Esophagus mucosa (tissue), 1 donor: ENCODE results near the gene RGS14. TPM values are rescaled to one million over a fixed set of nuclear protein-coding genes. Genes with fewer than 3 reads are reported as not detected.

Experiments
- ATAC-seq: fragments of 200-7000 bp; cut with Tn5 transposase; one replicate; pipeline ENCODE4 v1.9.1; 2020
- total RNA-seq: library from RNA; stranded (reverse); gene quantifications from one replicate; pipeline ENCODE4 v1.2.4, GENCODE V29; 2023
- donor health status: DM: yes; HTN: yes; CAD: no.

Gene RGS14, protein sequence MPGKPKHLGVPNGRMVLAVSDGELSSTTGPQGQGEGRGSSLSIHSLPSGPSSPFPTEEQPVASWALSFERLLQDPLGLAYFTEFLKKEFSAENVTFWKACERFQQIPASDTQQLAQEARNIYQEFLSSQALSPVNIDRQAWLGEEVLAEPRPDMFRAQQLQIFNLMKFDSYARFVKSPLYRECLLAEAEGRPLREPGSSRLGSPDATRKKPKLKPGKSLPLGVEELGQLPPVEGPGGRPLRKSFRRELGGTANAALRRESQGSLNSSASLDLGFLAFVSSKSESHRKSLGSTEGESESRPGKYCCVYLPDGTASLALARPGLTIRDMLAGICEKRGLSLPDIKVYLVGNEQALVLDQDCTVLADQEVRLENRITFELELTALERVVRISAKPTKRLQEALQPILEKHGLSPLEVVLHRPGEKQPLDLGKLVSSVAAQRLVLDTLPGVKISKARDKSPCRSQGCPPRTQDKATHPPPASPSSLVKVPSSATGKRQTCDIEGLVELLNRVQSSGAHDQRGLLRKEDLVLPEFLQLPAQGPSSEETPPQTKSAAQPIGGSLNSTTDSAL
- 59.5 TPM for total RNA-seq

DNA sequence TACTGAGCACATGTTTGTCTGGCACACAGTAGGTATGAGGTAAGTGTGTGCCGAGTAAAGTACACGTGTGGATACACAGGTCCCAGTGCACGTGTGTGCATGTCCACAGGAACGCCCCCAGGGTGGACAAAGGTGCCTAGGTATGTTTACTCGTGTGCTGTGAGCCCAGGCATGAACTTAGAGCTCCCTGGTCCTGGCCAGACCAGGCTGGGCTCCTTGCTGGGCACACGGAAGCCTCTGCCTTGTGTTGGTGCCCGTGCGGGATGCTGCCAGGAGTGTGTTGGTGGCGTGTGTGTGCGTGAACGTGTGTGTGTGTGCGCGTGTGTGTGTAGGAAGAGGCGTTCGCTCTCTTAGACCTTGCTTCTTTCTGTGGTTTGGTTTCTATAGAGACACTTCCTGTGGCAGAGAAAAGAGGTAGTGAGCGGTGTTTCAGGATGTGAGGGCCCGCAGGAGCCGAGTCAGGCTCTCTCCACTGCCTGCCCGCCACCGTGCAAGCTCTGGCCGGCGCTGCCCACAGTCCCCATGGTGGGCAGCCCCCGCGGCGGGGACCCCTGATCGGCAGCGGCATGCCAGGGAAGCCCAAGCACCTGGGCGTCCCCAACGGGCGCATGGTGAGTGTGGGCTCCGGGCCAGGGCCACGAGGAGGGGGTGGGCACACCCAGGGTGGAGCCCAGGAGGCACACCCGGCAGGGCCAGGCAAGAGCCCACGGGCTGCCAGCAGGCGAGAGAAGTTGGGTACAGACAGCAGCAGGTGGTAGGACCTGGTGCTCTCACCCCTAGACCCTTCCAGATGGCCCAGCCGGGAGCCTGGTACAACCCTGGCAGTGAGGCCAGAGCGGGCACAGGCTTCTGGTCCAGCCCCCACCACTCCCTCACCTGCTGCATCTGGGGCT lies at the start of gene RGS14:
Gene RGS14 (plus strand): TSS at position 466 of the 893 bp plus-strand sequence. CDS start 101 bp downstream, at position 567.
- peak; percentile 57 for ATAC-seq

DNA sequence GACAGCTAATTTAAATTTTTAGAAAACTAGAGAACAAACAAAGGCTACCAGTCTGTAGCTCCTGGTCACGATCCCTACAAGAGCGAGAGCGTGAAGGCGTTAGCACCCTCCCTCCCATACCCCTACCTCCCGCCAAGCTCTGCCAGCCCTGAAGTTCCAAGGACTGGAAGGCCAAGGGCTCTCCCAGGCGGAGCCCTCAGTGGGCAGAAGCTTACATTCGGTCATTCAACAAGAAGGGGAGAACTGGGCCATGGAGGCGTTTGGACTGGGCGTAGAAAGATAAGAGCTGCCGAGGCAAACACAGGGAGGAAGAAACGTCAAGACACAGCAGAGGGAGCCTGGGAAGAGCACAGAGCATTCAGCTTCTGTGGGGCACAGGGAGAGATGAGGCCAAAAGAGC lies 49.0 kb upstream of the RGS14 start:
- ATAC-seq: no peak

DNA sequence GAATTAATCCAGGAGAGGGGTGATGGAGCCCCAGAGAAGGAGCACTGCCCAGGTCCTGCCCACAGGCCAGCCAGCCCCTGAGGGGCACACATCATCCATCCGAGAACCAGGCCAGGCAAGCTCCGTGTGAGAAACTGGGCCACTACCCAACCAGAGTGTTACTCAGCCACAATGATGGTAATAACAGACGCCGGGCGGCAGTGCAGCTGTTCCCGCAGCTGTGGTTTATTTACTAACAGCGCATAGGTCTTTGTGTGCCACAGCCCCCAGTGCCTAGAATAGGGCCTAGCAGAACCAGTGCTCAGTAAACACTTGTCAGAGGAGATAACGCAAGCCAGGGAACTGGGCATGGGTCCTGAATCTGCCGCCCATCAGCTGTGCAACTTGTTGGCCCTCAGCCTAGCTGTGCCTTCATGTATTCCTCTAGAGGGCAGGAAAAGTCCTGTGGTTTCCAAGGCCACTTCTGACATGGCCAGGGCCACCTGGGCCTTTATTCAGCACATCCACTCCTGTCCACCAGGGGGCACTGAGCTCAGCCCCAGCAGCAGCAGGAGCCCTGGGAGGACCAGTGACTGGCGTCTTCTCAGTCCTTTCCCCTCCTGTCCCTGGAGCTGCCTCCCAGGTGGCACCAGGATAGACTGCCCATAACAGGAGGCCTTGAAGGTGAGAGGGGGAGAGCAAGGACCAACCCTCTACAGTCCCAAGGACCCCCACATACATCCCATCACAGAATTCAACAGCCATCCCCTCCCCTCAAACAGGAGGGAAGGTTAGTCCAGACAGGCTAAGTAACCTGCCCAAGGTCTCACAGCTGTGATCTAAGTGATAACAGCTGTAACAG lies 48.2 kb upstream of the RGS14 start:
- ATAC-seq: peak; percentile 46

DNA sequence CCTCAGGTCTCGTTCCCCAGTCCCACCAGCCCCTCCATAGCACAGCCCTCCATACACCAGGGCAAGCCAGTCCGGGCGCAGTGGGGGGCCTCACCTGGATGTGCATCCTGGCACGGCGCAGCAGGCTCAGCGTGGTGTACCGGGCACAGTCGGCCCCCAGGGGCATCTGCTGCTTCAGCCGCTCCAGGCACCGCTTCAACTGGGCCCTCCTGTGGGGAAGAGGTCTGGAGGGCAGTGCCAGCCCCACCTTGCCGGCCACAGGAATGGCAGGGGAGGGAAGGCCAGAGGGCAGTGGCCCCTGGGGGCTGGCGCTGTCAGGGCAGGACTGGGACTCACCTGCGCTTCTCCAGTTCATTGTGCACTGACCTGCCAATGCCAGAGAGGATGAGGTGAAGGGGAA lies 47.4 kb upstream of the RGS14 start:
- ATAC-seq: no peak

DNA sequence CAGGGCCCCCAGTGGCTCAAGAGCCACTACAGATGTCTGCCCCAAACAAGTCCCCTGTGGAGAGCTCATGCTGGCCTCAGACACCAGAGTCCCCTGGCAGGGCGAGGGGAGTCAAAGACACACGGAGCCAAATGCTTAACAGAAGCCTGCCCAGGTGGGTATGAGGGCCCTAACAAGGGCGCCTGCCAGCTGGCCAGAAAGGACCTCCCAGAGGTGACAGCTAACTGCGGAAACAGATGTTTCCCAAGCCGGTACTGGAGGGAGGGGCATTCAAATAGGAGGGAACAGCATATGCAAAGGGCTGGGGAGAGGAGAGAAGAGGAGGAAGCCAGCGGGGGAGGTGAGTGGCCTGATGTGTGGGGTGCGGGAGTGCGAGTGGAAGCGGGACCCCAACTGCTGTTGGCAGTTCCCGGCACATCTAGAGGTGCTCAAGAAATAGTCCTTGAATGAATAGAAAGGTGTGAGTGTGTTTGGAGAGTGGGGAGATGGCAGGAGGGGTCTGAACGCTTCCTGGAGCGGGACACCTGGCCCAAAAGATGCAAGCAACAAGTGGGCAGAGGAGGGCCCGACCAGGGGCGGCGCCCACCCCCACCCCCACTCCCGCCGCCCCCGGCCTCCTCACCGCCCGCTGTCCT lies 46.9 kb upstream of the RGS14 start:
- no peak for ATAC-seq

DNA sequence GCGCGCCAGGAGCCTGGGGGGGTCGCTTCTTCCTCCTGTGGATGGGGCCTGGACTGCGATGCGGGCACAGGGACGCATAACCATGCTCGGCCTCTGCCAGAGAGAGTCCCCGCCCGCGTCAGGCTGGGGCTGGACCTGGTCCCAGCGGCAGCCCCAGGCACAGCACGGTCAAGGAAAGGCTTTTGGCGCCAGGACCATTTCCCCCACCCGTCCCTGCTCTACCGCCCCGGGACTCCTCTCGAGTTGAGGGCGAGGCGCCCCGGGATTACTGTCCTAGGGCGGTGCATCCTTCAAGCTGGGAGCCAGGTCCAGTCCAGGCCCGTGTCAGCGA lies 46.4 kb upstream of the RGS14 start:
- ATAC-seq: peak; percentile 2

DNA sequence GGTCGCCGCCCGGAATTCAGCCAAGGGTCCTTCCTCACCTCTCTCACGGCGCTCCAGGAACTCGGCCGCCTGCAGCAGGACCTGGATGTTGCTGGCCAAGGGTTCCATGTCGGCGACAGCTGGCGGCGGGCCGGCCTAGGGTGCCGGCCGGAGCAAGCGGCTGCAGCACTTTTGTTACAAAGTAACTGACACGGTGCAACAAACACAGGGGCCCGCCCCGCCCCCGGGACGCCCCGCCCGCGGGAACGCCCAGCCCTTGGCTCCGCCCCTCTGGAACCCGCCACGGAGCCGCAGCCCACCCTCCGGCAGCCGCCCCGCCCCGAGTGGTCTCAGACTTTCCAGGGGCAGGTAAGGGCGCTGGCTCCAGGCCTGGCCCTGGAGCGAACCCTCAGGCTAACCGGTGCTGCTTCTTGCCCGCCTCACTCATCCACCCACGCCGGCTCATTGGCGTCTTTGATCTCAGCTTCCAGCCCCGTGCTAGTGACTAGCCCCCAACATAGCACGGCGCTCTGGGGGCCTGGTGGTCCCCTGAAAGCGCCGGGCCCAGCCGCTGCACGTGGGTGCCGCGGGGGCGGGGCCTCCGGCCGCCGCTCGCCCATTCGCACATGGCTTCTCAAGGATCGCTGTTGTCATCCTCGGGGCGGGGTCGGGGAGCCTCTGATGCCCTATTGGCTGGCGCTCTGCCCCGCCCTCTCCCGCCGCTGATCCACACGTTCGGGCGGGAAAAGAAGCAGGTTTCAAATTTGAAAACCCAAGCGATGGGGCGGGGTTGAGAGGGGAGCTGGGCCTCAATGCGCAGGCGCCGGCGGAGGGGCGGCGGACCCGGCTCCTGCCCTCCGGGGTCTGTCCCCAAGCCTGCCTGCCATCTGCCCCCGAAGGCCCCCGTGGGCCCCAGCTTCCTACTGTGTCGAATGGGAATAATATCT lies 45.7 kb upstream of the RGS14 start, which contains the start of gene MXD3:
Gene MXD3 (minus strand): TSS at position 176 of the 926 bp plus-strand sequence. CDS start 68 bp downstream, at position 108.
- ATAC-seq: peak; percentile 85

DNA sequence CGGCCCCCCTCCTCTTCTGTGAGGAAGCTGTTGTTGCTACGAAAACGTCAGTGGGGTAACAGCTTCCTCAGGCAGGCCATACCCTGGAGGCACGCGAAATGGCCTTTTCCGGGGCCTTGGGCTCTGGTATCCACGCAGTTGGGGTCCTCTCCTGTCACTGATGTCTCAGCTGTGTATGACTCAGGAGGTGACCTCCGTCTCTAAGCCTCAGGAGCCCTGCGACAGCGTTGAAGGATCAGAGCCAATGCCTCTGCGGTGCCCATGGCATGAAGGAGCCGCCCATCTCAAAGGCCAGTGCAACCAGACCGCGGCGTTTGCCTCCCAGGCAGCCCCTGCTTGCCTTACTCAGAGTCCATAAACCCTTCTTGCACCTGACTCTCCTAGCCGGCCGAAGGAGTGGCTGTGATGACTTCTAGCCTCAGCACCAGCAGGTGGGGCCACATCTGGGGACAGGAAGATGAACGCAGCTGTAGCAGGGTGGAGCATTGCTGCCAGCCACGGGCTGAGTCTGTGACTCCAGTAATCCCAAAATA lies 45.0 kb upstream of the RGS14 start:
- peak; percentile 39 for ATAC-seq

DNA sequence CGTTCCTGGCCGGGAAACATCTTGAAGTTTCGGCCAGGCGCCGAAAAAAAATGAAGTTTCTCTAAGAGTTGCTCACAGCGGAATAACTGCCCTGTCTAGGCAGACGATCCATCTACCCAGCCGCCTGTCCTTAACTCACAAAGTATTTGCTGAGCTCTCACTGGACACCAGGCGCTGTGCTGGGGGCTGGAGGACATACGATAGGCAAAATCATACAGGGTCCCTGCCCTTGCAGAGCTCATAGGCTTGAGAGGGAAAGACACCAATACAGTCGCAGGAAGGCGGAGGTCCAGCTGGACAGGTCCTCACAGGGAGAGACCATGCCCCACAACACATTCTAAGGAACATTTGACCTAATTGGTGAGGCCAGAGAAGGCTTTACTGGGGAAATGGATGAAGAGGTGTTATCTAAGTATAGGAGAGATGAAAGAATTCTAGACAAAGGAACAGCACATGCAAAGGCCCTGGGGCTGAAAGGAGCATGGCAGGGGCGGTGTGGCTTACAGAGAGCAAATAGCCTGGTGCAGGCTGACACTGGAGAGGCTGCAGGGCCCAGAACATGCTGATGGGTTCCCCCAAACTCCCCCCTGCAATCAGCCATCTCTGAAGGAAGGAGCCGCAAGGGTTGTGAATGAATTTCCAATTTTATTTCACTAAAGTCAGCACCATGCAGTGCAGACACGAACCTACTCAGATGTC lies 44.0 kb upstream of the RGS14 start:
- ATAC-seq: no peak

DNA sequence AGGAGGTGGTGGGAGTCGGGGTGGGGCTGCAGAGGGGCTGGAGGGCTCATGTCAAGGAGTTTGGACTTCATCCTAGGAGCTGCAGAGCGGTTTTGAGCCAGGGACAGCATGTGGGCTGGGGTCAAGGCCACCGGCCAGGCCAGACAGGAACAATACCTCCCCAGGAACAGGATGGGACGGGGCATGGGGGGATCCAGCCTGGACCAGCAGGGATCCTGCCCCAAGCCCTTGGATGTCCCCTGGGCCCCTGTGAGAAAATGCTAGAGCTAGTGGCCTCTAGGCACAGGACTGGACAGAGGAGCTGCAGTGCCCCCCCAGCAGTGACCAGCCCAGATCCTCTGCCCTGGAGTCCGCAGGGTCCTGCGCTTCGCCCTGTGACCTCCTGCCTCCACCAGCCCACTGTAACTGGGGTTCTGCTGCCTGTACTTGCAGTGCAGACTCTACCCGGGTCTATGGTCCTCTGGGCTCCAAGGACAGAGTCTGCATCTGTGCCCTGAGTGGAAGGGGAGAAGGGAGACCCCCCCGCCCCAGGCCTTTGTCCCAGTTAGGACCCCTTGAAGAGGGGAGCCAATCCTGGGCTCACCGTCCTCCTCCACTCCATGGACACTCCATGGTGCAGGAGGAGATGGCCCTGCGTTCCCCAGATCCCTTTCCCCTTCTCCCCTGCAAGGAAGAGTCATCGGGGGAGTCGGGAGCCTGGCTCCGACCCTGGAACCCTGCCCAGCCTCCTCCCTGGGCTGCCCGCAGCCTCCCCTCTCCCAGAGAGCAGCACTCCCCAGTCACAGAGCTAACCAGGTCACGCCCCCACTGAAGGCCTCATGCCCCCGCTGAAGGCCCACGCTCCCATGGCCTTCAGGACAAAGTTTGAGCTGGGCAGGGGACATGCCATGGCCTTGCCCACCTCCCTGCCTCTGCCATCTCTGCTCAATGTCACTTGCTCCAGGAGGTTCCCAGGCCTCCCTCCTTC lies 43.1 kb upstream of the RGS14 start:
- ATAC-seq: no peak

DNA sequence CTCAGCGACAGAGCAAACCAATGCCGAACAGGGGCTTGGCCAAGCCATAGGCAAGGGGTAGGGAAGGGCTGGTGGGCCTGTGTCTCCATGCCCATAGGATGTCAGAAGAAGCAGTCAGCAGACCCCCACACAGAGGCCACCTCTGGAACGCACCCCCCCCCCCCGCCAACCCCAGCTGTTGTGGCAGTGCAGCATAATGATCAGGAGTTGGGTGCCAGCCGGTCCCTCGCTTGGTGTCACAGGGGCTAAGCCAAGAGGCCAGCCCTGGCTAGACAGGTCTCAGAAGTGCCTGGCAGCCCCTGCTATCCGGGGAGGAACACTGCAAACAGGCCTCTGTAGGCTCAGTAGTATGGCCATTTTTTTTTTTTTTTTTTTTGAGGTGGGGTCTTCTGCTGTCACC lies 42.3 kb upstream of the RGS14 start:
- ATAC-seq: no peak

DNA sequence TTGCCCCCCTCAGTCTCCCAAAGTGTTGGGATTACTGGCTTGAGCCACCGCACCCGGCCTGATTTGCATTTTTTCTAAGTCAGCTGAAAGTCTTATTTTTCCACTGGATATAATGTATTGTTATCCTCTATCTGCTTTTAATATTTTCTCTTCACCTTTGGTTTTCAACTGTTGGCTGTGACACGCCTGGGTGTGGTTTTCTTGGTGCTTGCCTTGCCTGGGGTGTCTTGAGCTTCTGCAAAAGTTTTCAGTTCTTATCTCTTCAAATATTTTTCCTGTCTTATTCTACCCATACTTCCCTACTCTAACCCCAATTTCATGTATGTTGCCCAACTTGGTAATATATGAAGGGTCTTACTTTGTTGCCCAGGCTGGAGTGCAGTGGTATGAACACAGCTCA lies 41.7 kb upstream of the RGS14 start:
- no peak for ATAC-seq

DNA sequence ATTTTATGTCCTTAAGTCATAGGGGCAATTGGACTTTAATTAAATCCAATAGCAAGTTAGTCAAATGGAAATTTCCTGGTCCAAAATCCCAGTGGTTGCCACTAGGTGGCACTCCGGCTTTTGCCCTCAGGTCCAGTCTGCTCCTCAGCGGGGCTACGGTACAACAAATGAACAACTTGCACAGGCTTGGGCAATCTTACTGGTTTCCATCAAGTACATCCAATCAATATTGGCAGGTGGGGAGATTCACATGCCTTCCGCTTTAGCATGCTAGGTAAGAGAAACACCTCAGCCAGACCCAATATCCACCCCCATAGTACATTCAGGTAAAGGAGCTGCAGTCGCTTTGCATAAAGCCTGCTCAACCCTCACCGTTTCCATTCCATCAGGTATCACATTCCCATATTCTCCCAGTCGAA lies 39.8 kb upstream of the RGS14 start:
- peak; percentile 51 for ATAC-seq

DNA sequence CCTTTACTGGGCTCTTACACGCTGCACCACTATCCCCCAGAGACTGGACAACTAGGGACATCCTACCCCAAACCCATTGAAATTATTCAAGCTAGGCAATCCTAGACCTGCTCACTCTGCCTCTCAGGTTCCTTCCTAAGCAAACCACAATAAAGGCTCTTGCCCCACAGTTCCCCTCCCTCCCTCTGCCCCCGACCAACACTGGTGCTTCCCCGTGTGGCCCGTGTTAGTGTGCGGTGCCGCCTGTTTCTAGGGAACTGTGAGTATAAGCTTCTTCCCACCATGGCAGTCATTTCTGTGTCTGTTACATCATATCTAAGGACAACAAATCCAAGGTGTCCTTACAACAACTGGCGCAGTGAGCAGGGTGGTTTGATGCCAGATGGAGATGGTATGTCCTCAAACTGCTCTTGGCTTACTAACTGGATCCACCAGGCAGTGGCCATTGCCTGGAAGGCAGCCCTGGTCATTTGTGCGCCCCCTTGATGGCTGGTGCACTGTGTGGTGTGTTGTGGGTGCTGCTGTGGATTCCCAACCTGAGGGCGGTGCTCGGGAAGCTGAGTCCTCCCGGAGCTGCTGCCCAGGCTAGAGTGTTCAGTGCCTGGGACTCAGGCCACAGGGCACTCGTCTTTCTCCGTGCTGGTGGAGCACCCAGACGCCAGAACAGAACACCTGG lies 37.7 kb upstream of the RGS14 start:
- ATAC-seq: no peak

DNA sequence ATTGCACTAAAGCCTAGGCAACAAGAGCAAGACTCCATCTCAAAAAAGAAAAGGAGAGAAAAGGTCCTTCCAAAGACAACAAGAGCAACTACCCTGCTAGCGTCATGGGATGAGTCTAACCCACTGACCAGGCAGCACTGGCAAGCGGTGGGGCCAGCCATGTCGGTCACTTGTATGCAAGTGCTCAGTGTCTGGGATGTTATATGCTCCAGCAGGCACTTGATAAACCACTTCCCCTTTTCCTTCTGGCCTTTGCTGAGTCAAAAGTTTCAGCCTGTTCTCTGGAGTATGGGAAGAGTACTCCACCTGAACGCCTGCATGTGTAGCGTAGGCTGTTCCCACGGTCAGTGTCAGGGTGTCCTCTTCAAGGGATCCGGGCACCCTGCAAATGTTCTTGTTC lies 36.8 kb upstream of the RGS14 start:
- peak; percentile 12 for ATAC-seq

DNA sequence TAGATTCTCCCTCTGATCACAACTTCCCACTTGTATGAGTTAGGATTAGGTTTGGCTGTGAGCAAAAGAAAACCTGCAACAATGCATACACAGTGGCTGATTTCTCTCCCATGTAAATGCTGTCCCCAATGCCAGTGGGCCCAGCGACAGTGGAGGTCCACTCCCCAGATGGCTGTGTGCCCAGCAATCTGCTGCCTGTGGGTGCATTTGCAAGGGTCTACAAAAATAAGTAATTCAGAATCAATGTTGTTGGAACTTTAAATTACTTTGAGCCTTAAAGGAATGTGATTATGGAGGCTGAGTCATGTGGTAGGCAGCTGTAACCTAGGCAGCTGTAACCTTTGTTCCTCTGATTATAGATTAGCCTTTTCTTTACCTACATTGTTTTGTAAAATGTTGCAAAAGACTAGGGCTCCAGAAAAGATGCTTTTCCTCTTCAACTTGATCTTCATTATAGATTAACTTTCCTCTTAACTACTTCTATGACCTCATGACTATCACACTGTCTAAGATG lies 31.8 kb upstream of the RGS14 start:
- ATAC-seq: no peak
